Measurements from ENCODE around the gene TEX30.

Gene TEX30

DNA sequence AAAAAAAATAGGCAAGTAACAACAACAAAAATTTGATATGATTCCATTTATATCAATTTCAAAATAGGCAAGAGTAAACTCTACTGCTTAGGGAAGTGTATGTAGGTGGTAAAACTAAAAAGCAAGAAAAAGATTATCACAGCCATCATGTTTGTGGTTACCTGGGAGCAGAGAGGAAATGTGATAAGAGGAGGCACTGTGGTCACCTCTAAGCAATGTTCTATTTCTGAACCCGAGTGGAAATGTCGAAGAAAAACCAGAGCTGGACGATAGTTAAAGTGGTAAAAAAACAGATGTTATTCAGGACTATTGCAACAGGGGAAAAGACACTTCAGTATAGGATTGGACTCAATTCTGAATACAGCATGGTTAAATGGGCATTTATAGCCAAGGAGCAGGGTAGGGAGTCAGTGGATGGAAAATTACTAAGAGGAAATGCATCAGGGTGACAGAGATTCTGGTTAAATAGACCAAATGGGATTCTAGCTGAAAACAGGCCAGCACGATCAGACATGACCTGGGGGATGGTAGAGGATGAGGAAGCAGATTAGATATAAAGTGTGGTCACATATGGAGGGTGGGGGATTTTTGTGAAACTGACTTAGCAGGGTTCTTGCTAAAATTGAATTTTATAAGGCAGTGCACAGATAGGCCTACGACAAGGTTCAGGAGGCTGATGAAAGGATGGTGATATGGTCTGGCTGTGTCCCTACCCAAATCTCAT is 6.0 kb upstream of the TEX30 start:
- no peak for FAIRE-seq
- no peak for DNase-seq (ENCODE audit: low spot score)

DNA sequence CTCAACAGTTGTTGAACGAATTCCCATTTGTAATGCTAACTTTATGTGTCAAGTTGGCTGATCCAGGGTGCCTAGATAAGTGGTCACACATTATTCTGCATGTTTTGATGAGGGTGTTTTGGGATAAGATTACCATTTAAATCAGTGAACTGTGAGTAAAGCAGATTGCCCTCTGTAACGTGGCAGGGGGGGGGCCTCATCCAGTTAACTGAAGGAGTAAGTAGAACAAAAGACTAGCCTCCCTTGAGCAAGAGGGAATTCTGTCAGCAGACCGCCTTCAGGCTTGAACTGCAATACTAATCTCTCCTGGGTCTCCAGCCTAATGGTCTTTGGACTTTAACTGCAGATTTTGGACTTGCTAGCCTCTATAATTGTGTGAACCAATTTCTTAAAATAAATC is 4.2 kb upstream of the TEX30 start:
- FAIRE-seq (no peak), DNase-seq (ENCODE audit: low spot score) (no peak)

DNA sequence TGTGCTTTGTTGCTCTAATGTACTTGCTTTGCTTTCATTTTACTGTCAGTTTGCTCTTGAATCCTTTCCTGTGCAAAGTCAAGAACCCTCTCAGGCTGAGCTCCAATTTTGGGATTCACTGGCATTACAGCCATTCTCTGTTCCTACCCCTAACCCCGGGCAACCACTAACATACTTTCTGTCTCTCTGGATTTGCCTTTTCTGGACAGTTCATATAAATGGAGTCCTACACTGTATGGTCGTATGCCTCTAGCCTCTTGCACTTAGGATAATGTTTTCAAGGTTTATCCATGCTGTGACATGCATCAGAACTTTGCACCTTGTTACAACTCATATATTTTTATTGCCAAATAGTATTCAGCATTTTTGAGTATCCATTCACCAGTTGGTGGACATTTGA is 2.7 kb upstream of the TEX30 start:
- FAIRE-seq (no peak), DNase-seq (ENCODE audit: low spot score) (no peak)

DNA sequence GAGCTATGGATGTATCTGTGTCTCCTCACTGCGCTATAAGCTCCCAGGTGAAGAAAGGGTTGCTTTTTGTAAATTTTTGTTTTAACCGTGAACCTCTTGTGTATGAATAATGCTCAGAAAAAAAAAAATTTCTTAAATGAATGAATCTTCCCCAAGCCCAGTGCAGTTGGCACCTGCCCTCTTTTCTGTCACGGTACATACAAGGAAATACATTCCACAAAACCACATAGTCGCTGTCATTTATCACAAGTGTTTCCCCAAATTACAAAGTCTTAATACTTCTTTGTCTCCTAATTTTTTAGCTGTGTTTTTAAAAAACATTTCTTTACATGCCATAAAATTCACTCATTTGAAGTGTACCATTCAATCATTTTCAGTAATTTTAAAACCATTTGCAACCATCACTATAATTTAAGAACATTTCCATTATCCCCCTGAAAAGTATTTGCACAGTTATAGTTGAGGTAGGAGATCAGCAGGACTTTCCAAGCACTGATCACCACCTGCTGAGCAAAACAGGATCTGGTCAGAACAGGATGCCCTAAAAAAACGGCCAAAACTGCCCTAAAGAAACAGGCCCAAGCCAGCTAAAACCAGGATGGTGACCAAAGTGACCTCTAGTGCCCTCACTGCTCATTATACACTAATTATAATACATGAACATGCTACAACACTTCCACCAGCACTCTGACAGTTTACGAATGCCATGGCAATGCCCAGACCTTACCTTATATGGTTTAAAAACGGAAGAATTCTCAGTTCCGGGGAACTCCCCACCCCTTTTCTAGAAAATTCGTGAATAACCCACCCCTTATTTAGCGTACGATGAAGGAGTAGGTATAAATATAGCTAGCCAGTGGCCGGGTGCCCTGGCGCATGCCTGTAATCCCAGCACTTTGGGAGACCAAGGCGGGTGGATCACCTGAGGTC is 1.3 kb upstream of the TEX30 start:
- FAIRE-seq: no peak
- no peak for DNase-seq (ENCODE audit: low spot score)

DNA sequence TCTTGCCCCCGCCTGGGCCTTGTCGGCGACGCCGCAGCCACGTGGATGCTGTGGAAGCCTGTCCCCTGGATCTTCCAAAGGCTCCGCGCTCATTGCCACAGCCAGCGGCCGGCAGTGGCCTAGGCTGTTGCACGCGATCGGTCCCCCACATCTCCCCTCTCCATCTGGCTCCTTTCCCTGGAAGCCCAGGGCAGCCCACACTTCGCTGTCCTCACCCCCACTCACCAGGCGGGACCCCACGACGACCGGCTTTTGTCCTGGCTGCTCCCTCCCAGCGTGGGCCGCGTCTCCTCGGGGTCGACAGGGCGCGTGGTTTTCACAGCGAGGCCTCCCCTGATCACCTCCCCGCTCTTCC is 605 bp upstream of the TEX30 start:
- DNase-seq (ENCODE audit: low spot score) (peak; percentile 1), FAIRE-seq (no peak)

DNA sequence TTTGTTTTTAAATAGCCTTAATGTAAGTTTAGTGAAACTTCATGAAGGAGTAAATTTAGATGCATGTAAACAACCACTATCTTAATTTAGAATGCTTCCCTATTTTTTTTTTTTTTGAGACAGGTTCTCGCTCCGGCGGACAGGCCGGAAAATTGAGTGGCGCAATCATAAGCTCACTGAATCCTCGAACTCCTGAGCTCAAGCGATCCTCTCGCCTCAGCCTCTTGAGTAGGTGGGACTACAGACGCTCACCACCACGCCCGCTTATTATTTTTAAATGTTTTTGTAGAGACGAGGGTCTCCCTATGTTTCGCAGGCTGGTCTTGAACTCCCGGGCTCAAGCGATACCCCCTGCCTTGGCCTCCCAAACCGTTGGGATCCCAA is 1.6 kb downstream of the TEX30 start:
- no peak for FAIRE-seq

DNA sequence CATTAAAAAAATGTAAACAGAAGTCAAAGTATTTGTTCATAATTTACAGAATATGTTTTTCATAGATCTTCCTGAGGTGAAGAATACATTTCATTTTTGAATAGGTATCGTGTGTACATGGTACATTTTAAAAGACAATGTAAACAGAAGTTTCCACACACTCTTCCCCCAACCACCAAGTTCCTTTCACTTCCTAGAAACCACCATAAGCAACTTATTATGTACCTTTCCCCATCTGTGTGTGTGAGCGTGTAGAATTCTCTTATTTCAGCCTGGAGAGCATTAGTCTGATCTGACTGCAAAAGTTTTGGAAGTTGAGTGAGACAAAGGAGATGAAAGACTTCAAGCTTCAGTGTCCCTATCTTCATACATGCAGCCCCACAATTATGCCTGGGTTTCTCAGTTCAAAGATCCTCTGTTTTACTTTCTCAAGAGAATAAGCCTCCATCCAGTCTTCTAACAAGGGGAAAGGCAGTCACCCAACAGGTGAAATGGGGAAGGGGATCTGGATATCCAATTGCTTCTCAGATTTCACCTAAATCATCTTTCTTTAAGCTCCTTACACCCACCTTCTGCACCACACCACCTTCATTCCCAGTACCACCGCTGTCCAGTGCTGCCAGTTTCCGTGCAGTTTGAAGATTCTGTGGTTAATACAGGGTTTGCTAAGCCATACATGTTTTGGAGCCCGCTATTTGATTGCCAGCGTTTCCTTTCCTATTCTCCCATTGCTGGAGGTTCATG is 2.1 kb downstream of the TEX30 start:
- FAIRE-seq: no peak
- no peak for DNase-seq (ENCODE audit: low spot score)

More for the DNA sequence above, 1.6 kb downstream of the TEX30 start:
- DNase-seq (ENCODE audit: low spot score): no peak

DNA sequence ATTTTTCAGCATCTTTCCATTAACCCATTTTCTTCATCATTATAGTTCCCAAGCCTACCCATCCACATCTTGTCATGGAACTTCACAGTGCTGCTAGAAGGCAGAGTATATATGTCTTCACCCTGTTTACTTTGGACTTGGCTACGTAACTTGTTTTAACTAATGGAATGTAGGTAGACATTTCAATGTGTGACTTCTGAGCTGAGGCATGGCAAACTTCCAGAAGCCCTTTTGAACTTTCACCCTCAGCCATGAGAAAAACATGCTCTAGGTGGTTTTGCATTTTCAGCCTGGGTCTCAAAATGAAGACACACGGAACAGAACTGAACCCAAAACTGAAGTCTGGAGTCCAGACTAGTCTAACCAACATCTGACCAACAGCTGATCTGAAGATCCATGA is 3.2 kb downstream of the TEX30 start:
- FAIRE-seq (no peak), DNase-seq (ENCODE audit: low spot score) (no peak)

DNA sequence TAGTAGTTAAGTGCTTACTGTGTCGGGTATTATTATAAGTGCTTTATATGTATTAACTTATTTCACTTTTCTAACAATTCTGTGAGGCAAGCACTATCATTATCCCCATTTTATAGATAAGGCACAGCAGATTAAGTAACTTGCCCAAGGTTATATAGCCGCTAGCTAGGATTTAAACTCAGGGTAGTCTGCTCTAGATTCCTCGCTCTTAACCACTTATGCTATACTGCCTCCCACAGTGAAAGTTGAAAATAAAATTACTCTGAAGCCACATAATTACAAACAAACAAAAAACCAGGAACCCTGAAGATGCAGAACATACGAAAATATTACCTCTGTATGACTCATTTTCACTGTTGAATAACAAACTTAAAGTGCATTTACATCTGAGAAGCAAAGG is 3.9 kb downstream of the TEX30 start:
- FAIRE-seq: no peak
- no peak for DNase-seq (ENCODE audit: low spot score)

DNA sequence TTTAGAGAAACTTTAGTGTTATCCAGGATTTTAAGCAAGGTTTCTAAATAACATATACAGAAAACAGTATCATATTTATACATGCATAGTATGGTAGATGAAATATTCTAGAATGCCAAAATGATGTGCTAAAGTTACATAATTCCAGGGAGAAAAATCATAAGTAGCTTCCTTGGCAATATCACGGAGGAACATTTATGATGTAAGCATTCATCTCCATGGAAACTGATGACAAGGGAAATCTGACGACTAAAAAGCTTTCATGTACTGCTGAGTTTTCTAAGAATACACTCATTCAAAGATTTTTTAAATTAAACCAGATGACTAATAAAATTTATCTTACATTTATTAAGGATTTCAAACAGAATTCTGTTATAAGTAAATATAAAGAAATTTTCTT is 4.7 kb downstream of the TEX30 start:
- DNase-seq (ENCODE audit: low spot score) (no peak), FAIRE-seq (no peak)

DNA sequence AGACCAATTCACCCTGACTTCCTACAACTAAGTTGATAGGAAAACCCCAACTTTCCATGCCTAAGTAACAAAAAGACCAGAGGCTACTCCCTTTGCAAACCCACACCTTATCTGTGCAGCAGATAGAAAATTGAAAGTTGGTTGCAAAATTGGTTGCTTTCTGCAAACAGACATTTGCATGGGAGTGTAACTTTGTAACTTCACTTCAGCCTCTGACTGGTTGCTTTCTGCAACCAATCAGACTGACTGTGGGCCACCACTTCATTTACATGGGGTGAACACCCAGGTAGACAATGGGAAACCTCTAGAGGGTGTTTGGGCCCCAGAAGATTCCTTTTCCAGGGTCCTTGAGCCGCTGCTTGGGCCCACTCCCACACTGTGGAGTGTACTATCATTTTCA is 9.8 kb downstream of the TEX30 start:
- FAIRE-seq (no peak), DNase-seq (ENCODE audit: low spot score) (no peak)

DNA sequence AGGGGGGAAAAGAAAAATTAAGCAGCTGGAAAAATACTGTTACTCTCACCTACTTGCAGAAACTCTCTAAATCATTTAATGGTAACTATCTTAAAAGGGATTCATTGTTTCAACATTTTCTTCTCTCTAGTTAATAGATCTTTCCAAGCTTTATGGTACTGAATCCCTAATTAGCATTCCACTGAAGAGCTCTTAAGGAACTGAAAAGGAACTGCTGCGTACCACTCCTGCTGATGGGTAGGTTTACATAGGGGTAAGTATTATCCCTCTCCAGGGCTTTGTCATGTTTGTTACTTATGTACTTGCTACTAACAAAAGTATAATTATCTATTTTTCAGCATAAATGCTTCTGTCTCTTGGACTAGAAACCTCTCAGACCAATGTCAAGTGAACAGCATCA is 12.5 kb downstream of the TEX30 start:
- FAIRE-seq: no peak

DNA sequence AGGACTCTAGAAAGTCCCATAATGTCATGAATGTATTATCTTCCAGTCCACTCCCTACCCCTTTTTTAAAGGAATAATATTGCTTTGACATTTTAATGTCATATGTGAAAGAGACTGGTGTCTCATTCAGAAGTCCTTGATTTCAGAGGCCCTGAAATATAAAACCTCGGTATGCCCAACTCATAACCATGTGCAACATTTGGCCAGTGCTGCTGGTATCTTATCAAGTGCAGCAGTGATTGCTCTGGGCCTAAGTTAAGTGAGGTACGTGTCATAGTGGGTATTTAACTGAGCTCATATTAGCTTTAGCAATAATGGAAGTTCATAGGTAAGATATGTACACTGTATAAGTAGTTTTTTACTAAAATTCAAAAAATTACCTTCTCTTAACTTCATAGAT is 14.7 kb downstream of the TEX30 start:
- FAIRE-seq: no peak

More for the DNA sequence above, 12.5 kb downstream of the TEX30 start:
- no peak for DNase-seq (ENCODE audit: low spot score)

DNA sequence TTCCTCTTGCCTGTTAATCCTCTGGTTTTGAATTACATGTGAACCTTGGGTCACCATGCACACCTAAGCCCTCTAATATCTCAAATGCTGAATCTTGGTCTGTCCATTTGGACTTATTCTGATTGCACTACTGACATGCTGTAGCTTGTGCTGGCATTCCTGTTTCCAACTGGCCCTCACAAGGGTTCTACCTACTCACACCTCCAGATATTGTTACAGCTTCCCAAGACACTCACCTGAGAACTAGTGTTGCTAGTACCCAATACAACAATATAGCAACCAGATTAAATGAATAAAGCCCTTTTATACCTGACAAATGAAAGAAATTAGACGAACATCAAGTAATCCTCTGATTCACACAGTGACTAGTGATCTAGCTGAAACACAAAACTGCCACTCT is 16.6 kb downstream of the TEX30 start:
- DNase-seq (ENCODE audit: low spot score) (no peak), FAIRE-seq (no peak)

More for the DNA sequence above, 14.7 kb downstream of the TEX30 start:
- no peak for DNase-seq (ENCODE audit: low spot score)

DNA sequence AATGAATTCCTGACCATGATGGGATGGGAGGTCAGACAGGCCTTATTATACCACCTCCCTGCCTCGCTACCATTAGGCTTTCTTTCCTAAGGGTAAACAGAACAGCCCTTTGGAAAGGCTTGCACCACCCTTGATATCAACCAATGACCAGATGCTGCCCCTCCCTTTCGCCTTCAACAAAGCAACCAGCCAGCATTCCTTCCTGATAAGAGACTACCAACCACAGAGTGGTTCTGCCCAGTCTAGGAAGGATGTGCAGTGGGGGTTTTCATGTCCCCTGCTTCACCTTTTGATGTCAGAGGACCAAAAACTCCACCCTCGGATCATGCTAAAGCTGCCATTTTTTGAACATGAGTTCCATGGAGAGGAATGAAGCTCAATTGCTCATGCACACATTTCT is 21.7 kb downstream of the TEX30 start:
- FAIRE-seq (no peak), DNase-seq (ENCODE audit: low spot score) (no peak)

DNA sequence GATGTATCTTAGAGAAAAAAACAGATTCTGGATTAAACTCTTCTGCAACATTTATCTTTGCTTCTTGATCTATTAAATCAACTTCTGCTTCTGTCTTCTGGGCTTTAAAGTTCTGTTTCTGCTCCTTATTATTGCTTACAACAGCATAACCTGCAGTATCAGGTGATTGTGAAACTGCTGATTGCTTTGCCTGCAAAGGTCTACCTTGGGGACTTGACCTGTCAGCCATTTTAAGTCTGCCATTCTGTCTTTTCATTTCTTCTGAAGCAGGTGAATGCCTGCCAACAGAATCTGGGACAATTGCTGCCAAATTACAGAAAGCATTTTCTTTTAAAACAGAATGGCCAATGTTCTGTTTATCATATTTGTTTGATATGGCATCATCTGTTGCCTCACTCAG is 31.1 kb downstream of the TEX30 start:
- no peak for FAIRE-seq
- no peak for DNase-seq (ENCODE audit: low spot score)

DNA sequence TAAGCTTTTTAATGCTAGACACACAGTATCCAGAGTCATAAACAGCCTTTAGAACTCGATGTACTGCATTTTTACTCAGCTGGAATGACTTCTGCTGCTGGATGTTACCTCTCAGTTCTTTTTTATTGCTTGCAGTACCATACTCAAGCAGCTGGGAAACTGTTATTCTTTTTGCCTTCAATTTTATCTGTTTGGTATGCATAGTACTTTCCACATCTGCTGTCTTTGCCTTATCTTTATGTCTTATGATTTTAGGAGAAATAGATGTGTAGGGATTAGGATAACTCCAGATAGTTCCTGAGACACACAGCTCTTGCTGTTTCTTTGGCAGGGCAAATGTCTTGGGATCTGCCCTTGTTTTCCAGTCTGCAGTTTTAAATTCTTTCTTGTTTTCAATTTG is 31.5 kb downstream of the TEX30 start:
- FAIRE-seq: no peak
- no peak for DNase-seq (ENCODE audit: low spot score)

DNA sequence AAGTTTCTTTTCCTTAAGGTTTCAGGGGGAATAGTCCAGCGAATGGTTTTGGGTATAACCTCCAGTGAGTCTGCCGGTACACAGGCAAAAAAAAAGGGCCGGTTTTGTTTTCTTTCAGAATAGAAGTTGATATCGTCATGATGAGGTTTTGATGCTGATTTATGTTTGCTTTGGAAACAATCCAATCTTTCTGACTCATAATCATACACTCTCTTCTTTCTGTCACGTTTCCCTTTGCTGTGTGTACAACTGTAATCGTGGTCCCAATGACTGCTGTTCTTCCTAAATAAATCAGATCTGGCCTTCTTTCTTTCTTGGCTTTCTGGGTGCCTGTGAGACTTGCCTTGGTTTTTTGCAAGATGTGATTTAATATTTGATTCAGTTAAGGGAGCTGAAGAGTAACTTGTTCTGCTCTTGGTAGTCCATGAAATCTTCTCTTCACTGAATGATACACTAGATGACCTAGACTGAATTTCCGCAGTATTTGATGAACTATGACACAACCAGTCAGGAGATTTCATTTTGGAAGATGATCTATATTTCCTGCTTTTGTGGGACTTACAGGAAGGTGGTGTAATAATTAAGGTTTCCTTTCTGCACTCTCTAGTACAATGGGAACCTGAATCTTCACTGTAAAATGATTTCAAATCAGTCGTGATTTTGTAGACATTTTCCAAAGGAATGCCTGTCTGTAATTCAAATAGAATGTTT is 43.9 kb downstream of the TEX30 start:
- FAIRE-seq: no peak
- DNase-seq (ENCODE audit: low spot score): peak; percentile 9

DNA sequence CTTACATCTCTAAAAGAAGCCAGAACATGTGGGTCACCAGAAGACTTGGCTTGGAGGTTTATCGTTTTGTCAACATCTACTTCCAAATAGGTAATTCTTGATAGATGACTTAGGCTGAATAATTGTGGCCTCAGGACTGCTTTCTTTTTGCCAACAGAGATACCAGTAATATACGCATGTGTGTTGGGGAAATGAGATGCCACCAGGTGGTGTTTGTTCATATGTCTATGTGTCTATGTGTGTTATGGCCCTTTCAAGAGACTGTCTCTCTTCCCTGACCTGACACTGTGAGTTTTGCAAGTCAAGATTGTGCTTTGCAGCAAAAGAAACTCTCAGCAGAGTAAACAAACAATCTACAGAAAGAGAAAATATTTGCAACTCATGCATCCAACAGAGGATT is 47.2 kb downstream of the TEX30 start:
- DNase-seq (ENCODE audit: low spot score): no peak
- FAIRE-seq: no peak

DNA sequence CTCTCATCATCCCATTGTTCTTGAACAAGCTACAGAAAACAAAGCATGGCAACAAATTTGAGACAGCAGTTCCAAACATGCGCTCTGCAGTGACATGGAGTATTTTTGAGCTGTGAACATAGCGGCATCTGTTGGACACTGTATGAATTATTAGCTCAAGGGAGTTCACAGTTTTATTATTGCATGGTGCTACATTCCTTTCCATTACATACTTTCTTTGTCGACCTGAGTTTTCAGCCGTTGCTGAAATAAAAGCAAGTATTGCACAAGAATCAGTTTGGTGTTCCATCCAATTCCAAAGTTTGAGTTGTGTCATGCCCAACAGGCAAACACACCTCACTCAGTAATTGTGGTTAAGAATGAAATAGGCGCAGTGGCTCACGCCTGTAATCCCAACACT is 48.7 kb downstream of the TEX30 start:
- DNase-seq (ENCODE audit: low spot score) (peak; percentile 9), FAIRE-seq (no peak)

DNA sequence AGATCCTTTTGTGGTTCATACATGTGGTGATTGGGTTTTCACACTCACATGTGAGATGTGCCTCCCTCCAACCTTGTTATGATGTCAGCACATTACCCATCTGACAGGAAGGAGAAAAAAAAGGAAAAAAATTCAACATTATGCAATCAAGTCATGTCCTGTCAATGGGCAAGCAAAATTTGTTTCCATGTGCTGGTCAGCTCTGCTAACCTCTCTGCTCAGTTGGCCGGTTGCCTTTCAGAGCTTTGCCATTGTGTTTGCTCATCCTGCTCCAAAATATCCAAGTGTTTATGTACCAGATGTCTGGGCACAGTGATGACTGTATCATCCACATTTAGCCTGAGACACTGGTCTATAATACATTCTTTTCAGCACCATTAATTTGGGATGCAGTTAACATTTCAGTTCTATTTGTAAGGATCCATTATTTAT is 51.8 kb downstream of the TEX30 start:
- DNase-seq (ENCODE audit: low spot score): no peak
- no peak for FAIRE-seq
